HG02642 (cell line): ENCODE results near the gene ZNF518A.
A peak's percentile ranks its signal among the peaks of the same experiment; 100 is the strongest.

ENCODE experiments used
- ATAC-seq: cut with Tn5 transposase; IDR thresholded peaks from one replicate; pipeline ENCODE4 v1.9.1; 2021; ENCODE audit warnings: mild to moderate bottlenecking; ENCODE audit not compliant: unreplicated experiment, poor library complexity

ZNF518A gene, protein sequence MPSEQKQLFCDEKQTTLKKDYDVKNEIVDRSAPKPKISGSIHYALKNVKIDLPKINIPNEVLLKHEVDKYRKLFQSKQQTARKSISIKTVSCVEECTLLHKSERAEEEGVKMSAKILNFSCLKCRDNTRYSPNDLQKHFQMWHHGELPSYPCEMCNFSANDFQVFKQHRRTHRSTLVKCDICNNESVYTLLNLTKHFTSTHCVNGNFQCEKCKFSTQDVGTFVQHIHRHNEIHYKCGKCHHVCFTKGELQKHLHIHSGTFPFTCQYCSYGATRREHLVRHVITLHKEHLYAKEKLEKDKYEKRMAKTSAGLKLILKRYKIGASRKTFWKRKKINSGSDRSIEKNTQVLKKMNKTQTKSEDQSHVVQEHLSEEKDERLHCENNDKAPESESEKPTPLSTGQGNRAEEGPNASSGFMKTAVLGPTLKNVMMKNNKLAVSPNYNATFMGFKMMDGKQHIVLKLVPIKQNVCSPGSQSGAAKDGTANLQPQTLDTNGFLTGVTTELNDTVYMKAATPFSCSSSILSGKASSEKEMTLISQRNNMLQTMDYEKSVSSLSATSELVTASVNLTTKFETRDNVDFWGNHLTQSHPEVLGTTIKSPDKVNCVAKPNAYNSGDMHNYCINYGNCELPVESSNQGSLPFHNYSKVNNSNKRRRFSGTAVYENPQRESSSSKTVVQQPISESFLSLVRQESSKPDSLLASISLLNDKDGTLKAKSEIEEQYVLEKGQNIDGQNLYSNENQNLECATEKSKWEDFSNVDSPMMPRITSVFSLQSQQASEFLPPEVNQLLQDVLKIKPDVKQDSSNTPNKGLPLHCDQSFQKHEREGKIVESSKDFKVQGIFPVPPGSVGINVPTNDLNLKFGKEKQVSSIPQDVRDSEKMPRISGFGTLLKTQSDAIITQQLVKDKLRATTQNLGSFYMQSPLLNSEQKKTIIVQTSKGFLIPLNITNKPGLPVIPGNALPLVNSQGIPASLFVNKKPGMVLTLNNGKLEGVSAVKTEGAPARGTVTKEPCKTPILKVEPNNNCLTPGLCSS (N-terminal part only)

DNA sequence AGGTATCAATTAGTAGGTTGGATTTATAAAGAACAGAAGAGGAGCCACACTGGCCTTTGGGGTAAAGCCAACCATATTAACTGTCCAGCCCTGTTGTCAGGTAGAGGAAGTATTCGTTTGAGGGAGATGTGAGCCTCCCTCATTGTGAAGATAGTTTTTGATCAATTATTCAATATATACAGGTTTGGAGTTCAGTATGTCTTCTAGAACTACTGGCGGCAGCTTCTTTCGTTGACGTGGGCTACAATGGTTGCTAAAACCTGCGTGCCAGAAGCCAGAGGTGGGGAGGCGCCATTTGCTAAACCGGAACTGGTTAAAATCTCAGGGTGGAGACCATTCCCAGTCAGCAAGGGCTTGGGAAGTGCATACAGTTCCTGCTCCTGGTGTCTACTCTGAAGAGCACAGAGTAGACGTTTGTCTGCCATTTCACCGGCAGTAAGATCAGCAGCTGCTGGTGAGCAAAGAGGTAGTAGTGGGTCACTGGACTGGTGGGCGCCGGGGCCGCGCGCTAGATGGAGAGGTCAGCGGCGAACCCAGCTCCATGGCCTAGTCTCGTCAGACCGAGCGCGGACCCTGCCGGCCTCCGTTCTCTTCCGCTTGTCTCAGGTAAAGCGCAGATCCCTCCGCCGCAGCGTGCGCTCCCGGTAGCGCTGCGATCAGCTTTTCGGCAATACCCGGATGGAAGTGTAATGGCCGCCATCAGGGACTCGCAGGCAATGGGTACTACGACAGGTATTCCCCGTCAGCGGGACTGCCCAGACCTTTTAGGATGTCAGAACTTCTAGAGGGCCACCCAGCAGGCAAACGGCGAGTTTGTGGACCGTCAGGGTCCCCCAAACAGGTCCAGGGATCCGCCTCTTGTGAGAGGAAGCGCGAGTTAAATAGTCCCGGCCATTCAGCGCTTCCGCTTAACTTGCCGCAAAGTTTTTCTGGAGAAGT, at the start of gene ZNF518A:
Gene ZNF518A (plus strand): TSS at position 911 of the 939 bp plus-strand sequence. CDS start 26,026 bp downstream, outside the sequence.
- ATAC-seq, result peak; percentile 89

DNA sequence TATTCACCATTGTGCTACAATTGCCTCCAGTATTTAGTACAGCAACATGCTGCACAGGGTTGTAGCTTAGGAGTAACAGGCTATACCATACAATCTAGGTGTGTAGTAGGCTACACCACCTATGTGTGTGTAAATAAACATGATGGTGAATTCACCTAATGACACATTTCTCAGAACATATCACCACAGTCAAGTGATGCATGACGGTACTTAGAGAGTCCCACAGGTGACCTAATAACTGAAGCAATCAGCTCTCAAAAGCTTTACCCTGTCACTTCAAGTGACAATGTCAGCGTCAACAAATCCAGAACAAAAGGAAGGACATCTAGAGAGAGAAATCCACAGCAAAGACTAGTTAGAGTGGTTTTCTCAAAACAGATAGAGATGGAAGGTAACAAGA, 47.9 kb upstream of the ZNF518A start:
- no peak for ATAC-seq

DNA sequence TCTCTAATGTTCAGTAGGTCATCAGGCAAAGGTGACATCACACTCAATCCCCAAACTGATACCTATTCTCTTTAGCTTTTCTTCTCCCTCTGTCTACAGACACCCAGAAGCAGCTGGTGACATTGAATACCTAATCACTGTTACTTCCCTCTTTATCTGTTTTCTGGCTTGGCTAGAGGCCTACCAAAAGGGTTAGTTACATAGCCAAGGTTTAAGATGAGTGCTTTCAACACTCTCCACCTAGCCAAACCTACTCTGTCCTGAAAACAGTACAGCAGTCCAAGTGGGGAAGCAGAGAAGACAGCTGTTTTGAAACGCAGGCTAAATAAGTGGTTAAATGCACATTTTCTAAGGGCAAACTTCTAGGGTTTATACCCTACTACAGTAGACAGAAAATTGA, 47.3 kb upstream of the ZNF518A start:
- ATAC-seq, result no peak

DNA sequence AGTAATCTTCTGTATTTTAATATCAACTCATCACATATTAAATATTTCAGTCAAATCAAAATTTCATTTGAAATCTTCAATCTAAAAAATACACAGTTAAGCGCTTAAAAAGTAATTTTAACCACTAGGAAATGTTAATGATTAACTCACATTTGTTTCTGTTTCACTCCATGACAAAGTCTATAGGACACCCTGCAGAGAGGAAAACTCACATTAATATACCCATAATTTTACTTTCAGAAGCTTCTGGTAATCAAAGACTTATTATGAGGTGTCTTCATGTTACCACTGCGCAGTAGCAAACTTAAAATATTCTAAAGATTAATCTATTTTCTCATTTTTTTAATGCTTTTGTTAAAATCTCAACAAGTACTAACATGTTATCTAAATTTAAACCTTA, 41.0 kb upstream of the ZNF518A start:
- ATAC-seq, result no peak

DNA sequence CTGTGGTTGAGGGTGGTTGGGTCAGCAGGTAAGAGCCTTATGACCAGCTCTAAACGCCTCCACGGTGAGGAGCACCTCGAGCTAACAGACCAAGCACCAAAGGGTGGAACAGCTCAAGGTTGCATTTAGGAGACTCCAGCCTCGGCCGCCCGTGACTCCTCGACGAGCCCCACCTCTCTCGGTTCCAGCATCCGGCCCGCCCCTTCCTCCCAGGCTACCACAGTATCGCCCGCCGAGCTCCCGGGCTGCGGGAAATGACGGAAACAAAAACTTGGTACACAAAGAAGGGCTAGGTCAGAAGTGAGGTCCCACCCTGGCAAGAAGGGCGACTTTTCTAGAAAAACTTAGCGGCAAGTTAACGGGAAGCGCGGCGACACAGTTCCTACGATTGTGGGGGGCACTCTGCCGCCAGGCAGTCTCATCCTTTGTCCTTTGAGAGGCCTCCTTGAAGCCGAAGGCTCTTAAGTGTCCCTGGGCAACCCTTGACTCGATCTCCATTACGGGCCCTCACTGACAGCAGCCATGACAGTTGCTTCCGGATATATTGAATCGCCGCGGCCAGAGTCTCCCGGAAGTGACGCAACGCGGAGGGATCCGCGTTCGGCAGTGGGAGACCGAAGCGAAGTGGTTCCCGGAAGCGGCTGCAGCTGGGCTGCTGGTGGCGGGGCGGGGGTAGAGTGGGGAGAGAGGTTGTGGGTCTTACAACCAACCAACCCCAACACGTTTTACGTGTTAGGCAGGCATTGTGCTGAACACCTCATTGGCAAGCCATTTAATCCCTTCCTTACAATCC, 40.2 kb upstream of the ZNF518A start:
- peak; percentile 86 for ATAC-seq

DNA sequence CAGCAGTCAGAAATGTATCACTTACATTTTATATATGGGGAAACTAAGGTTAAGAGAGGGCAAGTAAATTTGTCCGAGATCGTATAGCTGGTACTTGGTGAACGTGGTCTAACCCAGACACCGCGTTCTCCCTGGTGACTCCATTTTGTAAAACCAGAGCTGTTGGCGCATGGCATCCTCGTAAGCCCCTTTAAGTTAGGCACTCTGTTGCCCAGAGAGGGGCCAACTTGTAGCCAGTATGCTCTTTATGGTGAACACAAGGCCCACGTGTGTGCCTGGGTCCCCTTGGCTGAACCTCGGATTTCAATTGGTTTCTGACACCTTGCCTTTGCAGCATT, 39.7 kb upstream of the ZNF518A start:
- no peak for ATAC-seq

DNA sequence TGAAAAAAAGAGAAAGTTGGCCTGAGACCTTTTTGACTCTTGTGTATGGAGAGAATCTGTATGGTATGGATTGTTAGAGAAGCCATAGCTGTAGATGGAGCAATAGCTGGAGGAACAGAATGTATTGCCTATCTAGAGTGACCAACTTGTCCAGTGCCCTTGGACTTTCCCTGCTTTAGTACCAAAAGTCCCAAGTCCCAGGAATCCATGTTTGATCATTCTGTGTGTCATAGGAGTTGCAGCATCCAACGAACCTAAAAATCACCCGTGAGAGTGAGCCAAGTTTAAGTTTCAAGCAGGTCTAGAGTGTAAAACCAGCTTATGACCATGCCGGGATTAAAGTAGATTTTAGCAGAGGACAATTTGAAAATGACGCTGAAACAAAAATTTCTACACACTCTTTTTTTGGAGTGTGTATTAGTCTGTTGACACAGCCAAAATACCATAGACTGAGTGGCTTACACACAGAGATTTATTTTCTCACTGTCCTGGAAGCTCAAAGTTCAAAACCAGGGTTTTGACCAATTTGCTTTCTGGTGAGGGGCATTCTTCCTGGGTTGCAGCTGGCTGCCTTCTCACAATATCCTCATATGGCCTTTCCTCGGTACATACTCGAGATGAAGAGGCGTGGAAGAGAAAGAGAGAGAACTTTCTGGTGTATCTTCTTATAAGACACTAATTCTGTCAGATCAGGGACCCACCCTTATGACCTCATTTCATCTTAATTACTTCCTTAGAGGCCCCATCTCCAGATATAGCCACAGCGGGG, 36.9 kb upstream of the ZNF518A start:
- no peak for ATAC-seq

DNA sequence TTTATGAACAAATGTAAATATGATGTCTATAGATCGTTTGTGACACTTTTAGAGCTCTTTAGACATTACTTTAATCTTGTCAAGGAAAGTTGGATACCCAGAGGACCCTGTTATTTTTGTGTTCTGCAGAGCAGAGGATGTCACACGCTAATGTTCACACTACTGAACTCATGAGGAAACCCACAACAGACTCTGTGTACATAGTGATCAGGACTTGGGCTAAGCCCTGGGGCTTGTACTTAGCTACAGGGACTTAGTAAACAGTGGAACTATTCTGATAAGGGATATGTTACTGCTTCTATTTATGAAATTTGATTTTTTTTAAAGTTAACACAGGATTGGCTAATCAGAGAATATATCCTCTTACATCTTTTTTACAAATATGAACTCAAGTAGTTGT, 36.1 kb upstream of the ZNF518A start:
- no peak for ATAC-seq

DNA sequence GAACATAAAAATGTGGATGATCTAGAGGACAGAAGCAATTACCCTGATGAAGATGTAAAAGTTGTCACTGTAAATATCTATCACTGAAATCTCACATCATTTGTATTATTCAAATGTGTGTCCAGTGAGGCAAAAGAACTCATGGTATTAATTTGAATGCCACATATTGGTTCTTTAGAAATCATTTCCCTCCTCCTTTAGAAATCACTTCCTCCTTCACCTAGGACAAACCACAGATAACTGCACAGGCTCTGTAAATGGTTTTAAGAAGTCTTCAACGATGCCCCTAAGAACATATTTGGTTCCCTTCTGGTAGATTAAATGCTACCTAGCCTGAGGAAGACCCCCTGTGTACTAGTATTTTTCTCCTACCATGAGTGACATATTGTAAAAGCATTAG, 33.1 kb upstream of the ZNF518A start:
- no peak for ATAC-seq

DNA sequence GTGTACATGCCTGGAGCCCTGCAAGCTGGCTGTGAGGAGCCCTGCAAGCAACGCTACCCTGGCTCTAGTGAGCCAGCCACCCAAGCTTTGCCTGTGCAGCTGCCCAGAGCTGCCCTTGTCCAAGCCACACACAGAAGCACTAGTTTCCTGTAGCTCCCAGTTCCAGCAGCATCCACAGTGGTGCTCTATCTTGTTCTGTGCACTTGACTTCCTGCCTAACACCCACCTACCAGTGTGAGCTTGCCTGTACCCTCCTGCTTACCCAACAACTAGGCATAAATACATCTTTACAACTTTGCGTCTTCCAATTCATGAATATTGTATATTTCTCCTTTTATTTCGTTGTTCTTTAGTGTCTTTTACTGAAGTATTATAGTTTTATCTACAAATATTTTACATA, 32.2 kb upstream of the ZNF518A start:
- ATAC-seq, result no peak

DNA sequence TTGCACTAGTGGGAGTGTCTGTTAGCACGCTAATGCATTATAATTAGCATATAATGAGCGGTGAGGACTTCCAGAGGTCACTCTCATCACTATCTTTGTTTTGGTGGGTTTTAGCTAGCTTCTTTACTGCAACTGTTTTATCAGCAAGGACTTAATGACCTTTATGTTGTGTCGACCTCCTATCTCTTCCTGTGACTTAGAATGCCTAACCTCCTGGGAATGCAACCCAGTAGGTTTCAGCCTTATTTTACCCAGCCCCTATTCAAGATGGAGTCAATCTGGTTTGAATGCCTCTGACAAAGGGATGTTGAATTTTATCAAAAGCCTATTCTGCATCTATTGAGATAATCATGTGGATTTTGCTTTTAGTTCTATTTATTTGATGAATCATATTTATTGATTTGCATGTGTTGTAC, 22.5 kb upstream of the ZNF518A start:
- no peak for ATAC-seq

DNA sequence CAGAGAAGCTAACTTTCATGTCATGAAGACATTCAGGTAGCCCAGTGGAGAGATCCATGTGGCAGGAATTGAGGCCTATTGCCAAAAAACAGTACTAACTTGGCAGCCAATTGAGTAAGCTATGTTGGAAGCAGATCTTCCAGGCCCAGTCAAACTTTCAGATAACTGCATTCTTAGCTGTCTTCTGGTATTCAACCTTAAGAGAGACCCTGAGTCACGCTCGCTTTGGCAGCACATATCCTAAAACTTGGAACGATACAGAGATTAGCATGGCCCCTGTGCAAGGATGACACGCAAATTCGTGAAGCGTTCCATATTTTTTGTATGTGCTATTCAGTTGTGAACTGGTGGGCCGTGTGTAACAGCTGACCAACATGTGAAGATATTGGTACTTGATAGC, 17.6 kb upstream of the ZNF518A start:
- ATAC-seq, result no peak

DNA sequence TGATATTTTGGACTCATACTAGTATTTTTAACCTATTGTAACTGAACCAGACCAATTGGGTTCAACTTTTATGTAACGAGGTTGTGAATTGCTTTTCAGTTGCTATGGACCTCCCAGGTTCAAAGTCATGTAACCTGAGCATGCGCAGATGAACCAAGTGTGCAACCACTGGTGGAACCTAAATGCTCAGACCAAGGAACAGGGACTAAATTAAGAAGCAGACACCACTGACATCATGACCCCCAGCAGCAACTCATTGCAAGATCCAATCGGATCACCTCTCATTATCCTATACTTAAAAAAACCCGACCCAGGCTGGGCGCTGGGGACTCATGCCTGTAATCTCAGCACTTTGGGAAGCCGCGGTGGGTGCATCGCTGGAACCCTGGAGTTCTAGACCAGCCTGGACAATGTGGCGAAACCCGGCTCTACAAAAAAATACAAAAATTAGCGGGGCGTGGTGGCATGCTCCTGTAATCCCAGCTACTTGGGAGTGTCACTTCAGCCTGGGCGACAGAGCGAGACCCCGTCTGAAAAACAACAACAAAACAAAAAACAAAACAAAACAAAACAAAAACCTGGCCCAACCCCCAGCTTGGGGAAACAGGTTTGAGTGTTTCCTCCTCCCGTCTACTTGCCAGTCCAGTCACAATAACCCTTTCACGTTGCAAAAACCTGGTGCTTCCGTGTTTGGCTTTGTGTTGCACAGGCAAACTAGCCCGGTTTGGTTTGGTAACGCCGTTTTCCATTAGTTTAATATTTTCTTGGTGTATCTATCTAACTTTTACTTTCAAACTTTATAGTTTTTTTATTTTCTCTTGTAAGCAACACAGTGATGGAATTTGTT, 11.3 kb upstream of the ZNF518A start:
- no peak for ATAC-seq

DNA sequence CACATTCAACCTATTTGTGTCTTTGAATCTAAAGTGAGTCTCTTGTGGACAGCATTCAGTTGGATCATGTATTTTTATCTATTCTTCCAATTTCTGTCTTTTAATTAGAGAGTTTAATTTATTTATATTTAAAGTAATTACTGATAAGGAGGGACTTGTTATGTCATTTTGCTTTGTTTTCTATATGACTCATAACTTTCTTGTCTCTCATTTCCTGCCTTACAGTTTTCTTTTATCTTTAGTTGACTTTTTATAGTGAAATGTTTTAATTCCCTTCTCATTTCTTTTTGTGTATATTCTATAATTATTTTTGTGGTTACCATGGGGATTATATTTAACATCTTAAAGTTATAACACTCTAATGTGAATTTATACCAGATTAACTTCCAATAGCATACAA, 7.3 kb upstream of the ZNF518A start:
- no peak for ATAC-seq

DNA sequence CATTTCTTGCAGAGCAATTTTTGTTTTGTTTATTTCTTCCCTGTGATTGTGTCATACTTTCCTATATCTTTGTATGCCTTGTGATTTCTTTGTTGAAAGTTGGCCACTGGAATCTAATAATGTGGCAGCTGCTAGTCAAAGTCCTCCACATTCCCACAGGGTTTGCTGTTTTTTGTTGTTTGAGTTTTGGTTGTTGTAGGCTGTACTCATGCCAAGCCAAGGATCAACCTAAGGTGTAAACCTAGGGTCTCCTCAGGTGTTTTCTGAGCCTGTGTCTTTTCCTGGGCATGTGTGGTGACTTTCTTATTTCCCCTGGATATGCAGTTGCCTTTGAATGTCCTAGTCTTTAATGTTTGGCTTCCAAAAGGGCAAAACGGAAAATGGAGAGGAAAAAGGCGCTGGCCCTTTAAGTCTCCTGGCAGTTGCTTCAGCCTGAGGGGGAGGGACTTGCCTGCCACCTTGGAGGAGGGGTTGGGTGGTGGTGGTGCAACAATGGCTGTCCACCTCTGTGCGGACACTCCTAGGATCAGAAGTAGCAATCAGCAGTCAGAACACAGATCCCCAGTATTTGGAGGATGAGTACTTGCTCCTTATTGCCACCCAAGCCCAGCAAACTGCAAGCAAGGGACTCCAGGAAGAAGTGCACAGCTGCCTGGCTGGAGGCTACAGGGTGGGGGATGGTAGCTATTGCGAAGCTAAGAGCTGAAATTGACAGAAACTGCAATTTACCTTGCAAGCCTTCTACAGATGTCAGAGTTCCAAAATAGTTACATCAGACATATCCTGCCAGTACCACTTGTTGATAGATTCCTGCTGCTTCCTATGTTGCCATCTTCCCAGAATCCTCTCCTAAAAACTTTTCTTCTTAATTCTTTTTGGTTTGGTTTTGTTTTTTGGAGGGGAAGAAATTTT, 5.6 kb upstream of the ZNF518A start:
- ATAC-seq, result no peak

DNA sequence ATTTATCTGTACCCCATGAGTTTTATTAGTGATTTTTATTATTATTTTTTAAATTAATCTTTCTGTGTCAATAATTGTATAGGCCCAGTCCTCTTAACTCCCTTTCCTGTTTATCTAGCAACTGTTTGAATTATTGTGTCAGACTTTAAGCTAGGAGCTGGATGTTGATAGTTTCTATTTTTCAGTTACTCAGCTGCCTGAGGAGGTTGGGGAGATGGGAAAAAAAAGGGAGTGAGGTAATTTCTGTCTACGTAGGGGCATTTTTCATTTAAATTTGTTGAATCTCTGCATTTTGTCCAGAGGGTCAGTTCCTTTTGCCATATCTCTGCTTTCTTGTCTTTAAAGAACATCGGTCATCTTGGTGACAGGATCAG, 5.0 kb upstream of the ZNF518A start:
- no peak for ATAC-seq
